HG03439 (cell line): ENCODE data around the gene OR2Z1.
"Not testable (repeated sequence)": the region's sequence is repeated elsewhere in the genome, so short reads cannot be mapped to it uniquely, and the experiment has no call there.

ENCODE experiments used
- ATAC-seq: cut with Tn5 transposase; IDR thresholded peaks from one replicate; pipeline ENCODE4 v1.9.1; 2021; ENCODE audit warnings: mild to moderate bottlenecking, moderate library complexity; ENCODE audit not compliant: unreplicated experiment

Gene OR2Z1

DNA sequence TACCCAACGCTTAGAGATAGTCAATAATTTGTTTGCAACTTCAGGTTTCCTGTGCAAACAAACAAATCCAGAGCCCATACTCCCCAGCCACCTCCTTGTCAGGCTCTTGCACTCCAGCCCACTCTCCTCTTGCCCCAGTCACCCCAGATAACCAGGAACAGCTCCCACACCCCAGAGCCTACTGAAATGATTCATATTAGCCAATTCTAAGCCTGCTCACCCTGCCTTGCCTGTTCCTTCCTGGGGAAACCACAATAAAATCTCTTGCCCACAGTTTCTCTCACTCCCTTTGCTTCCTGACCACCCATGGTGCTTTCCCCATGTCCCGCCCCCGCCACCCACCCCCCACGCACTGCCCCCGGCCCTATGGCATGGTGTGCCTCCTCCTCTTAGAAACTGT, 19.1 kb upstream of the OR2Z1 start:
- no peak for ATAC-seq

GRCh38 chr19:8703223-8703622, 18.2 kb upstream of the OR2Z1 start:
- ATAC-seq = no peak

DNA sequence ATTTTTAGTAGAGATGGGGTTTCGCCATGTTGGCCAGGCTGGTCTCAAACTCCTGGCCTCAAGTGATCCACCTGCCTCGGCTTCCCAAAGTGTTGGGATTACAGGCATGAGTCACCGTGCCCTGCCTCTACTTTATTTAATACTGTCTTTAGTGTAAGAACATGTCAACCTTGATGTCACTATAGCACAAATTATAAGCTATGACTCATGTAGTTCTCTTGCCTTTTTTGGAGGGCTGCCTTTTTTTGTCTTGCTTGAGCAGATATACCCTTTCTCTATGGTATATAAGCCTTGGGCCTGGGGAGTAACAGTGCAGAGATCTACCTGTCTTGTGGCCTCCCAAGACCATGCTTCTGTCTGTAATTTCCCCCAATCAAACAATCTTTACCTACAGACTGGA, 16.1 kb upstream of the OR2Z1 start:
- ATAC-seq = not testable (repeated sequence)

GRCh38 chr19:8705742-8706141, 15.7 kb upstream of the OR2Z1 start:
- ATAC-seq = no peak

DNA sequence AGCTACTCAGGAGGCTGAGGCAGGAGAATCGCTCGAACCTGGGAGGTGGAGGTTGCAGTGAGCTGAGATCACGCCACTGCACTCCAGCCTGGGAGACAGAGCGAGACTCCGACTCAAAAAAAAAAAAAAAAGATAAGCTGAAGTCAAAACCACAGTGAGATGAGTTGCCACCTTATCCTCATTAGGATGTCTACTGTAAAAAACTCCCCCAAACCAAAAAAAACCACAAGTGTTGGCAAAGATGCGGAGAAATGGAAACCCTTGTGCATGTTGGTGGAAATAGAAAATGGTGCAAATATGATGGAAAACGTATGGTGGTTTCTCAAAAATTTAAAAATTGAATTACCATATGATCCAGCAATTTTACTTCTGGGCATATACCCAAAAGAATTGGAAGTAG, 11.1 kb upstream of the OR2Z1 start:
- not testable (repeated sequence) for ATAC-seq

DNA sequence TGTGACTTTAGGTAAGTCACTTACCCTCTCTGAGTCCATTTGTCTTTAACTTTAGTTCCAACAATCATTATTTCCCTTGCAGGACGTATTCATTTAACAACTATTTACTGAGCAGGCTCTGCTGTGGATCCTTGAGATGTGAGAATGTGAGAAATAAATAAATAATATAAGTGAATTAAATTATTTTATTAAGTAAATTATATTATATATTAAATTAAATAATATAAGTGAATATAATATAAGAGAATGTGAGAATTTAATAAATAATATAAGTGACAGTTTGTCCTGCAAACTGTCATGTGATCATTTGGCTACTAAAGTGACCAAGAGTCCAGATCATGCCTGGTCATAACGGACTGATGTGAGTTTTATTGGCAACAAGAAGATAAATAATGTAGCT, 598 bp downstream of the OR2Z1 start:
- no peak for ATAC-seq

- no peak for ATAC-seq
Measured at GRCh38 chr19:8724276-8724675, 2.8 kb downstream of the OR2Z1 start.

- no peak for ATAC-seq
Measured at GRCh38 chr19:8731428-8732169, 10.2 kb downstream of the OR2Z1 start.

- no peak for ATAC-seq
Measured at GRCh38 chr19:8738377-8738776, 16.9 kb downstream of the OR2Z1 start.

- ATAC-seq = not testable (repeated sequence)
Measured at GRCh38 chr19:8739291-8740065, 18.0 kb downstream of the OR2Z1 start.

DNA sequence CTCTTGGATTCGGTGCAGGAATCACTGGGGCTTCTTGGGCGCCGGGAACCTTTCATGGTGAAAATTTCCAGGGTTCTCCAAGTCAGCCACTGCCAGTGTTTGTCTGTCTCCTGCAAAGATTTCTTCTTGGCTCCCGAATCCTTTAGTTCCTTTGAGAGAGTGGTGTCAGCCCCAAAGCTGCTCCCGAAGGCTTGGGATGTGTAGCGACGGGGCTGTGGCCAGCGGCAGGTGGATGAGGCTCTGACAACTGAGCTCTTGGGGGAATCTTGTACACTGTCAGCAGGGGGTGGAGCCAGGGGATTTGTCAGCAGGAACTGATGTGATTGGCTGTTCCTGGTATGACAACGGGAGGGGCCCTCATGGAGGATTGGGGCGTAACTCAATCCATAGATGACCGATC, 45.8 kb downstream of the OR2Z1 start:
- ATAC-seq = not testable (repeated sequence)

DNA sequence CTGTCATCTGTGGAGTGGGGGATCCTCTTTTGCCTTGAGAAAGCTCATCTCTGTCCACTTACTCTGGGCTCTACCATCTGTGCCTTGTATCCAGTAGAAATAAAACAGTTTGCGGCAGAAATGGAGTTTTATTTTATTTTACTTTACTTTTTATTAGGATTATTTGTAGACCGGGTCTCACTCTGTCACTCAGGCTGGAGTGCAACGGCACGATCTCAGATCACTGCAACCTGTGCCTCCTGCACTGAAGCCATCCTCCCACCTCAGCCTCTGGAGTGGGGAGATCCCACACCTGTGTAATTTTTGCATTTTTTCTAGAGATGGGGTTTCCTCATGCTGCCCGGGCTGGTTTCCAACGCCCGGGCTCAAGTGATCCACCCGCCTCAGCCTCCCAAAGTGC, 47.8 kb downstream of the OR2Z1 start:
- ATAC-seq = not testable (repeated sequence)

- not testable (repeated sequence) for ATAC-seq
Measured at GRCh38 chr19:8773587-8773986, 52.2 kb downstream of the OR2Z1 start.
